ENCODE results near the gene LSMEM2. TPM values are rescaled to one million over a fixed set of nuclear protein-coding genes. Genes with fewer than 3 reads are reported as not detected.
A peak's percentile ranks its signal among the peaks of the same experiment; 100 is the strongest.
"Not testable (repeated sequence)": the region's sequence is repeated elsewhere in the genome, so short reads cannot be mapped to it uniquely, and the experiment has no call there.

Gene LSMEM2
- total RNA-seq, 1 experiment from 2014 or later, result not detected

GRCh38 chr3:50264964-50265485 is 13.9 kb upstream of the LSMEM2 start:
- no peak for DNase-seq (ENCODE audit: low read depth)

- DNase-seq (ENCODE audit: low read depth), result no peak
These were observed 13.3 kb upstream of the LSMEM2 start for GRCh38 chr3:50265571-50265970.

GRCh38 chr3:50266017-50266416 is 12.9 kb upstream of the LSMEM2 start:
- DNase-seq (ENCODE audit: low read depth), result no peak

- DNase-seq (ENCODE audit: low read depth), result no peak
These were observed 12.1 kb upstream of the LSMEM2 start for GRCh38 chr3:50266836-50267235.

- DNase-seq (ENCODE audit: low read depth), result no peak
These were observed 11.5 kb upstream of the LSMEM2 start for GRCh38 chr3:50267280-50267913.

- no peak for DNase-seq (ENCODE audit: low read depth)
These were observed 10.6 kb upstream of the LSMEM2 start for GRCh38 chr3:50268276-50268675.

GRCh38 chr3:50268703-50269451 is 10.0 kb upstream of the LSMEM2 start, which contains the start of gene SEMA3B:
Gene SEMA3B (plus strand): TSS chr3:50269147. CDS start chr3:50269241, 94 bp downstream.
- peak; percentile 69 for DNase-seq (ENCODE audit: low read depth)

- DNase-seq (ENCODE audit: low read depth), result no peak
These were observed 9.4 kb upstream of the LSMEM2 start for GRCh38 chr3:50269460-50269859.

GRCh38 chr3:50269977-50270413 is 8.9 kb upstream of the LSMEM2 start:
- peak; percentile 55 for DNase-seq (ENCODE audit: low read depth)

GRCh38 chr3:50270422-50271224 is 8.3 kb upstream of the LSMEM2 start:
- DNase-seq (ENCODE audit: low read depth), result no peak

GRCh38 chr3:50271314-50271936 is 7.5 kb upstream of the LSMEM2 start:
- DNase-seq (ENCODE audit: low read depth), result no peak

GRCh38 chr3:50272538-50272910 is 6.4 kb upstream of the LSMEM2 start:
- DNase-seq (ENCODE audit: low read depth), result not testable (repeated sequence)

- DNase-seq (ENCODE audit: low read depth), result peak; percentile 85
These were observed 5.8 kb upstream of the LSMEM2 start for GRCh38 chr3:50272911-50273688.

GRCh38 chr3:50273689-50274065 is 5.2 kb upstream of the LSMEM2 start:
- DNase-seq (ENCODE audit: low read depth), result no peak

- DNase-seq (ENCODE audit: low read depth), result peak; percentile 57
These were observed 4.3 kb upstream of the LSMEM2 start for GRCh38 chr3:50274371-50275104.

GRCh38 chr3:50275141-50275995 is 3.5 kb upstream of the LSMEM2 start:
- DNase-seq (ENCODE audit: low read depth), result no peak

GRCh38 chr3:50275996-50276761 is 2.7 kb upstream of the LSMEM2 start:
- no peak for DNase-seq (ENCODE audit: low read depth)

- no peak for DNase-seq (ENCODE audit: low read depth)
These were observed 2.2 kb upstream of the LSMEM2 start for GRCh38 chr3:50276762-50277101.
